ENCODE measurements around the gene STARD3. TPM values are rescaled to one million over a fixed set of nuclear protein-coding genes. Genes with fewer than 3 reads are reported as not detected.
"Not testable (repeated sequence)": the region's sequence is repeated elsewhere in the genome, so short reads cannot be mapped to it uniquely, and the experiment has no call there.

Gene STARD3
- total RNA-seq, 1 experiment from 2014 or later: 2,579 TPM

DNA sequence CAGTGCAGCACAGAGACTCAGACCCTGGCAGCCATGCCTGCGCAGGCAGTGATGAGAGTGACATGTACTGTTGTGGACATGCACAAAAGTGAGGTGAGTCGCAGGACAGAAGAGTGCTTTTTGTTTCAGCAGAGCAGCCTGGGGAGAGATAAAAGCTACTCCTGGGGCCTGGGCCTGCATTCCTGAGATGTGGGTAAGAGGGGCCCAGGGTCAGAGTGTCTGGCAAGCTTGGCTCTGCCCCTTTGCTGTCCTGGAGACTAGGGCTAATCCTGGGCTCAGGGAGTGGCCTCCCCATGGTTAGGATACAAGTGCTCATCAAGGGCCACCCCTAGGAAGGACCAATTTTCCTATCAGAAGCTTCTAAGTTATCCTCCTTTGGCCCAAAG is 58.1 kb downstream of the STARD3 start:
- CTCF ChIA-PET: interaction anchor here (0.6 to 161.2 kb wide), 28 partner anchors 20 to 520 kb away, joined by 3 to 42089 read pairs (median 6); partner anchors contain the start of genes ERBB2, GRB7, GSDMA and GSDMB
- H3K4me3 Mint-ChIP-seq (ENCODE audit: low read depth, unreplicated experiment): no peak overlapping the region
- peaks cover 35% of the 10 kb centered on the region for H3K4me1 Mint-ChIP-seq (ENCODE audit: low read depth, unreplicated experiment)
- TF ChIP-seq, protein P1, sequence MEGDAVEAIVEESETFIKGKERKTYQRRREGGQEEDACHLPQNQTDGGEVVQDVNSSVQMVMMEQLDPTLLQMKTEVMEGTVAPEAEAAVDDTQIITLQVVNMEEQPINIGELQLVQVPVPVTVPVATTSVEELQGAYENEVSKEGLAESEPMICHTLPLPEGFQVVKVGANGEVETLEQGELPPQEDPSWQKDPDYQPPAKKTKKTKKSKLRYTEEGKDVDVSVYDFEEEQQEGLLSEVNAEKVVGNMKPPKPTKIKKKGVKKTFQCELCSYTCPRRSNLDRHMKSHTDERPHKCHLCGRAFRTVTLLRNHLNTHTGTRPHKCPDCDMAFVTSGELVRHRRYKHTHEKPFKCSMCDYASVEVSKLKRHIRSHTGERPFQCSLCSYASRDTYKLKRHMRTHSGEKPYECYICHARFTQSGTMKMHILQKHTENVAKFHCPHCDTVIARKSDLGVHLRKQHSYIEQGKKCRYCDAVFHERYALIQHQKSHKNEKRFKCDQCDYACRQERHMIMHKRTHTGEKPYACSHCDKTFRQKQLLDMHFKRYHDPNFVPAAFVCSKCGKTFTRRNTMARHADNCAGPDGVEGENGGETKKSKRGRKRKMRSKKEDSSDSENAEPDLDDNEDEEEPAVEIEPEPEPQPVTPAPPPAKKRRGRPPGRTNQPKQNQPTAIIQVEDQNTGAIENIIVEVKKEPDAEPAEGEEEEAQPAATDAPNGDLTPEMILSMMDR (IDR thresholded peaks at IDR 0.05; ENCODE audit: unreplicated experiment): no peak
- intact Hi-C loops (cut with micrococcal nuclease; ENCODE audit: unreplicated experiment): no loop called here
- BruUV-seq (replicated peaks): no TSS peak
- no peaks in the 10 kb centered on the region for H3K9me3 Mint-ChIP-seq (ENCODE audit: low read depth, unreplicated experiment)
- DNase-seq: peak; percentile 85
- peaks cover 15% of the 10 kb centered on the region for H3K36me3 Mint-ChIP-seq (ENCODE audit: insufficient read depth, unreplicated experiment)
- H3K27ac Mint-ChIP-seq (ENCODE audit: unreplicated experiment): no peak overlapping the region
- no peaks in the 10 kb centered on the region for H3K27me3 Mint-ChIP-seq (ENCODE audit: unreplicated experiment)

DNA sequence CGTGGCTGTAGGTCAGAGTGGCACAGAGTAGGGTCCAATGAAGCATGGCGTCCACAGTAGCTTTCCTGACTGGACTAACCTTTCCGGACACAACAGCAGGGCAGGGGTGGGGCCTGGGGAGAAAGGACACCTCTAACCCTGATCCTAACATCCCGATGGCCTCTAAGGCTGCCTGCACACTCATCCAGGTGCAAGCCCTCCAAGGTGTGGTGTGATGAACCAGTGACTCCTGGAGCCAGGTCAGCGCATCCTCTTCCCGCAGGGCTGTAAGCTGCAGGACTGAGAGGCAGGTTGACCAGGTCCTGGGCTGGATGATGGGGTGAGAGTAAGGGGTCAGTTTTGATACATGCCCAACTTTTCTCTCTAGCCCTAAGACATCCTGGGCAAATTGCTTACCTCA is 59.8 kb downstream of the STARD3 start:
- Mint-ChIP-seq H3K36me3 (ENCODE audit: insufficient read depth, unreplicated experiment) (peaks cover 32% of the 10 kb centered on the region), H3K27me3 (ENCODE audit: unreplicated experiment) (no peaks in the 10 kb centered on the region), H3K27ac (ENCODE audit: unreplicated experiment) (no peak overlapping the region), H3K4me3 (ENCODE audit: low read depth, unreplicated experiment) (no peak overlapping the region), H3K9me3 (ENCODE audit: low read depth, unreplicated experiment) (no peaks in the 10 kb centered on the region), H3K4me1 (ENCODE audit: low read depth, unreplicated experiment) (peaks cover 45% of the 10 kb centered on the region)
- no TSS peak for BruUV-seq (replicated peaks)
- intact Hi-C loops (cut with micrococcal nuclease; ENCODE audit: unreplicated experiment): no loop called here
- TF ChIP-seq, protein P1 (IDR thresholded peaks at IDR 0.05; ENCODE audit: unreplicated experiment): no peak
- CTCF ChIA-PET: interaction anchor here (0.5 to 161.2 kb wide), 26 partner anchors 18 to 1047 kb away, joined by 3 to 42089 read pairs (median 6); partner anchors contain the start of genes ERBB2, GRB7, GSDMA and GSDMB
- DNase-seq: peak; percentile 82

DNA sequence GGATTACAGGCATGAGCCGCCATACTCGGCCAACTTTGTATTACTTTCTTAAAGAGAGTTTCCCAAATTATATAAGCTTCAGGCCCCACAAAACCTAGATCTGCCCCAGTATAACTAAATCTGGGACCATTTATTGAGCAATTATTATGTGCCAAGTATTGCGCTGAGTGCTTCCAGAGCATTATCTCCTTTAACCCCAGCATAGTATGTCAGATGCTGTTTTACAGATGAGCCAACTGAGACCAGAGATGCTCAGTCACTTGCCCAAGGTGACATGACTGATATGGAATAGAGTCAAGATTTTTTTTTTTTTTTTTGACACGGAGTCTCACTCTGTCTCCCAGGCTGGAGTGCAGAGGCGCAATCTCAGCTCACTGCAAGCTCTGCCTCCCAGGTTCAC is 61.0 kb downstream of the STARD3 start:
- H3K4me3 Mint-ChIP-seq (ENCODE audit: low read depth, unreplicated experiment): no peak overlapping the region
- H3K27ac Mint-ChIP-seq (ENCODE audit: unreplicated experiment): no peak overlapping the region
- CTCF ChIA-PET: interaction anchor here (0.6 to 161.2 kb wide), 16 partner anchors 17 to 1164 kb away, joined by 3 to 42089 read pairs (median 42); partner anchors contain the start of genes ERBB2, GRB7, GSDMA and GSDMB
- BruUV-seq (replicated peaks): no TSS peak
- H3K27me3 Mint-ChIP-seq (ENCODE audit: unreplicated experiment): no peaks in the 10 kb centered on the region
- H3K36me3 Mint-ChIP-seq (ENCODE audit: insufficient read depth, unreplicated experiment): peaks cover 44% of the 10 kb centered on the region
- no peak for DNase-seq
- TF ChIP-seq, protein P1 (IDR thresholded peaks at IDR 0.05; ENCODE audit: unreplicated experiment): no peak
- intact Hi-C loops (cut with micrococcal nuclease; ENCODE audit: unreplicated experiment): no loop called here
- no peaks in the 10 kb centered on the region for H3K9me3 Mint-ChIP-seq (ENCODE audit: low read depth, unreplicated experiment)
- H3K4me1 Mint-ChIP-seq (ENCODE audit: low read depth, unreplicated experiment): peaks cover 57% of the 10 kb centered on the region

DNA sequence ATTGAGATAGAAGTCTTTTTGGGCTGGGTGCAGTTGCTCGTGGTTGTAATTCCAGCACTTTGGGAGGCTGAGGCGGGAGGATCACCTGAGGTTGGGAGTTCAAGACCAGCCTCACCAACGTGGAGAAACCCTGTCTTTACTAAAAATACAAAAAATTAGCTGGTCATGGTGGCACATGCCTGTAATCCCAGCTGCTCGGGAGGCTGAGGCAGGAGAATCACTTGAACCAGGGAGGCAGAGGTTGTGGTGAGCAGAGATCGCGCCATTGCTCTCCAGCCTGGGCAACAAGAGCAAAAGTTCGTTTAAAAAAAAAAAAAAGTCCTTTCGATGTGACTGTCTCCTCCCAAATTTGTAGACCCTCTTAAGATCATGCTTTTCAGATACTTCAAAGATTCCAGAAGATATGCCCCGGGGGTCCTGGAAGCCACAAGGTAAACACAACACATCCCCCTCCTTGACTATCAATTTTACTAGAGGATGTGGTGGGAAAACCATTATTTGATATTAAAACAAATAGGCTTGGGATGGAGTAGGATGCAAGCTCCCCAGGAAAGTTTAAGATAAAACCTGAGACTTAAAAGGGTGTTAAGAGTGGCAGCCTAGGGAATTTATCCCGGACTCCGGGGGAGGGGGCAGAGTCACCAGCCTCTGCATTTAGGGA is 62.3 kb downstream of the STARD3 start:
- CTCF ChIA-PET: interaction anchor here (0.6 to 161.2 kb wide), 54 partner anchors 16 to 1893 kb away, joined by 3 to 42089 read pairs (median 5); partner anchors contain the start of genes CDK12, ERBB2, GRB7 and GSDMA
- DNase-seq: peak; percentile 80
- Mint-ChIP-seq H3K27ac (ENCODE audit: unreplicated experiment) (peak overlapping the region; percentile 67), H3K36me3 (ENCODE audit: insufficient read depth, unreplicated experiment) (peaks cover 57% of the 10 kb centered on the region), H3K4me3 (ENCODE audit: low read depth, unreplicated experiment) (peak overlapping the region; percentile 71), H3K4me1 (ENCODE audit: low read depth, unreplicated experiment) (peaks cover 68% of the 10 kb centered on the region)
- not testable (repeated sequence) for H3K9me3 Mint-ChIP-seq (ENCODE audit: low read depth, unreplicated experiment); H3K27me3 Mint-ChIP-seq (ENCODE audit: unreplicated experiment)
- intact Hi-C loops (cut with micrococcal nuclease; ENCODE audit: unreplicated experiment): loop anchor here (1.0 kb wide), 1 partner anchor 8 kb away; no protein-coding TSS in a partner anchor
- BruUV-seq (replicated peaks): TSS peak; percentile 86

DNA sequence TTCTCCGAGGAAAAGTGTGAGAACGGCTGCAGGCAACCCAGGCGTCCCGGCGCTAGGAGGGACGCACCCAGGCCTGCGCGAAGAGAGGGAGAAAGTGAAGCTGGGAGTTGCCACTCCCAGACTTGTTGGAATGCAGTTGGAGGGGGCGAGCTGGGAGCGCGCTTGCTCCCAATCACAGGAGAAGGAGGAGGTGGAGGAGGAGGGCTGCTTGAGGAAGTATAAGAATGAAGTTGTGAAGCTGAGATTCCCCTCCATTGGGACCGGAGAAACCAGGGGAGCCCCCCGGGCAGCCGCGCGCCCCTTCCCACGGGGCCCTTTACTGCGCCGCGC is 62.8 kb downstream of the STARD3 start, which contains the start of gene ERBB2:
ERBB2 (plus strand) TSS at position 247 of the 330 bp plus-strand sequence. CDS start 175 bp downstream, outside the sequence.
- CTCF ChIA-PET: interaction anchor here (0.6 to 161.2 kb wide), 59 partner anchors 15 to 1894 kb away, joined by 3 to 42089 read pairs (median 5); partner anchors contain the start of genes CDK12, ERBB2, GRB7 and GSDMA
- BruUV-seq (replicated peaks): no TSS peak
- intact Hi-C loops (cut with micrococcal nuclease; ENCODE audit: unreplicated experiment): loop anchor here (1.0 to 5.0 kb wide), 7 partner anchors 8 to 718 kb away; partner anchors contain the start of genes STARD3 and TOP2A
- peak; percentile 100 for DNase-seq
- Mint-ChIP-seq H3K27ac (ENCODE audit: unreplicated experiment) (peak within 1 kb of the TSS; percentile 67), H3K36me3 (ENCODE audit: insufficient read depth, unreplicated experiment) (peaks cover 62% of the 10 kb centered on the region), H3K27me3 (ENCODE audit: unreplicated experiment) (no peaks in the 10 kb centered on the region), H3K9me3 (ENCODE audit: low read depth, unreplicated experiment) (no peaks in the 10 kb centered on the region), H3K4me3 (ENCODE audit: low read depth, unreplicated experiment) (peak within 1 kb of the TSS; percentile 71), H3K4me1 (ENCODE audit: low read depth, unreplicated experiment) (peaks cover 68% of the 10 kb centered on the region)
- TF ChIP-seq, protein P1 (IDR thresholded peaks at IDR 0.05; ENCODE audit: unreplicated experiment): no peak

Measured in Calu3 (cell line).